GM18511 (cell line): ENCODE measurements around the gene CGREF1.
A peak's percentile ranks its signal among the peaks of the same experiment; 100 is the strongest.
"Not testable (repeated sequence)": the region's sequence is repeated elsewhere in the genome, so short reads cannot be mapped to it uniquely, and the experiment has no call there.

Experiments used
- ATAC-seq: cut with Tn5 transposase; IDR thresholded peaks from one replicate; pipeline ENCODE4 v1.9.1; 2021; ENCODE audit warnings: mild to moderate bottlenecking, moderate library complexity; ENCODE audit not compliant: unreplicated experiment

The CGREF1 gene

GRCh38 chr2:27077231-27077630 is 41.7 kb downstream of the CGREF1 start:
- no peak for ATAC-seq

GRCh38 chr2:27076323-27076722 is 42.6 kb downstream of the CGREF1 start:
- ATAC-seq, result no peak

GRCh38 chr2:27075566-27075871 is 43.4 kb downstream of the CGREF1 start:
- ATAC-seq, result not testable (repeated sequence)

DNA sequence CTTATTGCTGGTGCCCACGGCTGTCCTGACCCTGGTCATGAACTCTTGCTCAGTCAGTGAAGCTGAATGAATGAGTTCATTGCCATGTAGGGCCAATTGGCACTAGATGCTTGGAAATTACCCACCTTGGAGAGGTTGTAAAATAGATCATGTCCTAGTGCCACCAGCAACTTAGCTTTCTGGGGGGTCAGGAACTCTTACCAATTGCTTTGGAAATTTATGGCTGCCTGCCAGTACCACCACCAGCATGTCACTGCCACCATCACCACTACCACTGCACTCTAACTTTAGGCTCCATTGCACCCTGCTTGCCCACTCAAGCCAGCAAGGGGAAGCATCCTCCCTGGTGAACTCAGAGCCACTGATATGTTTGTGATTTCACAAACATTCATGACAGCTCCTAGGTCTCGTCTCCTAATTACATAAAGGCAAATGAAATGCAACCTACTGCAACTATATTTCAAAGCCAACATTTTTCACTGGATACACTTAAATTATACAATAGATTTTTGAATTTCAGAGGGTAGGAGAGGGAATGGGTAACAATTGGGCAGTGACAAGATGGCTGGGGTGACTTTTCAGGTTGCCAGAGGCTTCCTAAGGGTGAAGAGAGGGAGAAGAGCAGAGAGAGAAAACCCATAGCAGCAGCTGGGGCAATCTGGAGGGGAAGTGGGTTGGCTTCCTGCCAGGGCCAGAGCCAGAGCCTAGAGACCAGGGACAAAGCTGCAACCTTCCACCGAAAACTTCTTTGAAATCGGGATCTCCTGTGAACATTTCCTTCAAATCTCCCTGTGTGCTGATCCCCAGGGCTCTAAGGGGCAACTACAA is 44.0 kb downstream of the CGREF1 start:
- no peak for ATAC-seq

DNA sequence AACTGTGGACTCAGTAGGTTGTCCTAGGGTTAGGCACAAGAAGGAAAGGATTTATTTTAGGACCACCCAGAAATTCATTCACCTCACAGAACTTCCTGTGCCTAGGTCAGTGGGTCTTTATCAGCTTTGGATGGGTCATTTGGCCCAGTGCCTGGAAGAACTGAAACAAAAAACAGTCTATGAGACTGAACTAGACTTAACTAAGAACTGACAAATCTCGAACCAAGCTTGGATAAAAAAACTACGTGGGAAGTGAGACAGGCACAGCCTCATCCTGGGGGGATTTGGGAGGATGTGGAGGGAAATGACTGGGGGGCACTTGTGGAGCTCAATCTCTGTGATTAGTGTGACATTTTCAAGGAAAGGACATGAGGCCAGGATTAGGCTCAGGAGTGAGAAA is 45.1 kb downstream of the CGREF1 start:
- no peak for ATAC-seq

GRCh38 chr2:27072920-27073319 is 46.0 kb downstream of the CGREF1 start:
- ATAC-seq, result no peak

- peak; percentile 27 for ATAC-seq
Measured at GRCh38 chr2:27071990-27072830, 46.7 kb downstream of the CGREF1 start.

GRCh38 chr2:27071277-27071989 is 47.5 kb downstream of the CGREF1 start, which contains the start of gene OST4:
OST4 (minus strand) TSS chr2:27071654.
- peak; percentile 87 for ATAC-seq

GRCh38 chr2:27070653-27071276 is 48.2 kb downstream of the CGREF1 start:
- ATAC-seq, result peak; percentile 15

DNA sequence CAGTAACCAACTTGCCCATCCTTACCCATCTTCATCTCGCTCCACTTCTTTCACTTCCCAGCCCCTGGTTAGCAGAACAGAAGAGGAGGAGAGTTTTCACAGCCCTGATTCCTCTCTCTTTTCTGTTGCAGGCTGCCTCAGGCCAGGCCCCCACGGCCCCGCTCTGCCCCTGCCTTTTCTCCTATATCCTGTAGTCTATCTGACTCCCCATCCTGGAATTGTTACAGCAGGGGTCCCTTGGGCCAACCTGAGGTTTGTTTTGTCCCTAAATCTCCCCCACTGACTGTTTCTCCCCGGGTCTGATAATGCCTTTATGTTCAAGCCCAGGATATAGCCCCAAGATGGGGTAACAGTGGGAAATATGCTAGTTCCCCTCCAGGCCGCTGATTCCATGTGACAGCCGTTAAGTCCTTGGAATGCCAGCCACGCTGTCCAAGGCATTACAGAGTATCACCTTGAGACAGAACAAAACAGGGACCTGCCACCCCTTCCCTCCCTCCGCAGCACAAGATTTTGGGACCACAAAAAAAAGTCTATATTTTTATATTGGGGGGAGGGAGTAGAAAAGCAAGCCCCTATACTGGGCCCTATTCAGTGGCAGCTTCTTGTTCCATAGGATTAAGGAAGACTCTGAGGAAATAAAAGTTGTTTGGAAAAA is 48.8 kb downstream of the CGREF1 start:
- ATAC-seq, result no peak

DNA sequence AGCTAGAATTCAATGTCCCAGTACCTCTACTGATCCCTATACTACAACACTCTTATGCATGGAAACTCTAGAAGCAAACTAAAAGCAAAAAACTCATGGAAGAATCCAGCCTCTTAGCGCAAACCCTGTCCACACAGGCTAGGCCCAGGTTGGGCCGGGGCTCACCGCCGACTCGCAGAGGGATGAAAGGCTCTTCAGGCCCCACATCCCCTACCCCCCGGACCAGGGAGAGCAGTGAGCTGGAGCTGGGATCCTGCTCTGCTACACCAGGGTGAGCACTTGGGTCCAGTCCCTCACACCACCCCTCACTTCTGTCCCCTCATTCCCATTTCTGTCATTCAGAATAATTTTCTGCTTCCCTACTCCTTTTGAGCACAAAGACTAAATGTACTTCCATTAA is 49.5 kb downstream of the CGREF1 start:
- no peak for ATAC-seq

GRCh38 chr2:27067385-27067784 is 51.5 kb downstream of the CGREF1 start:
- ATAC-seq, result no peak

GRCh38 chr2:27065128-27065527 is 53.8 kb downstream of the CGREF1 start:
- ATAC-seq, result no peak

GRCh38 chr2:27060323-27060722 is 58.6 kb downstream of the CGREF1 start:
- ATAC-seq, result no peak

DNA sequence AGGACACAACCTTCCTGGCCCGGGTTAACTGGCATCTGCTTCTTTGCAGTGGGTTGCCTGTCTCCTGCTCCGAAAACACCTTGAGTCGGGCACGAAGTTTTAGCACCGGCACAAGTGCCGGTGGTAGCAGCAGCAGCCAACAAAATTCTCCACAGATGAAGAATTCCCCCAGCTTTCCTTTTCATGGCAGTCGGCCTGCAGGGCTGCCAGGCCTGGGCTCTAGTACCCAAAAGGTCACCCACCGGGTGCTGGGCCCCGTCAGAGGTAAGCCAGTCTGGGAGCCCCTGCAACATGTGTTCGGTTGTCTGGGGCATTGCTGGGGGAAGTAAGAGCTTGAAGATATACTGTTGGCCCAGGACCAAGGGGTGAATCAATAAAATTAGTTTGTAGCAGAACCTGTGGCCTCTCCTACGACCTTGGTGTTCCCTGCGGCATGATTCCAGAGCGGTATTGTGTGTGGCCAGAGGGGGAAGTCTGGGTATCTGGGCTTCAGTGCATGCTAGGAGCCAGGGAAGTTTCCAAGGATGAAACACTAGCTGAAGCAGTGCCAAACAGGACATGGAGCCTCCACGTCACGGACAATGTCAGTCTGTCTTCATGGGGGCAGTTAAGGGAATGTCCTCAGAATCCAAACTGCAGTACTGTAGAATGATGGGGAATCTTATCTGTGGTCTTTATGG is 59.6 kb downstream of the CGREF1 start:
- no peak for ATAC-seq

DNA sequence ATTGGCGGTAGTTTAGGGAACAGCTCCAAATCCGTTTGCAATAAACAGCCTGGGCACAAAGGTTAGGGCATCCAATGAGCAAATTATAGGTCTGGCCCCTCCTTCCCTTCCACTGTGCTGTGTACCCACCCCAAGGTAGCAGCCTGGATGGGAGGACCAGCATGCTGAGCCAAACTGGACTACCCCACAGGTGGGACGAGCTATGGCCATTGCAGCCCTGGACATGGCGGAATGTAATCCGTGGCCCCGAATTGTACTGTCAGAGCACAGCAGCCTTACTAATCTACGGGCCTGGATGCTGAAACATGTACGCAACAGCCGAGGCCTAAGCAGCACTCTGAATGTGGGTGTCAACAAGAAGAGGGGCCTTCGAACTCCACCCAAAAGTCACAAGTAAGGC is 60.7 kb downstream of the CGREF1 start:
- no peak for ATAC-seq

DNA sequence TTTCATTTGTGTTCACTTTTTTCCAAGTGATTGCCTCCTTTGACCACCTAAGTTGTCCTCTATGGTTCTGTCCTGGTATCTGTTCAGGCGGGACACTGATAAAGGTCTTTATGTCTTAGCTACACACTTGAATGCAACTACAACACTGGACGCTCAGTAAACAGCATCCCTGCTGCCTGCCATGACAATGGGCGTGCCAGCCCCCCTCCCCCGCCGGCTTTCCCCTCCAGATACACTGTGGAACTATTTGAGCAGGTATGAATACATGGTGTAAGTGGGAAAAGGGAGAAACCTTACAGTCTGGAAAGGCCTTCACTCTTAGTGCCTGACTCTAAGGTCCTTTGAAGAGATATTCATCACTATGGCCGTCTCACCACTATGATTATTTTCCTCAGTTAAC is 61.7 kb downstream of the CGREF1 start:
- ATAC-seq, result no peak

DNA sequence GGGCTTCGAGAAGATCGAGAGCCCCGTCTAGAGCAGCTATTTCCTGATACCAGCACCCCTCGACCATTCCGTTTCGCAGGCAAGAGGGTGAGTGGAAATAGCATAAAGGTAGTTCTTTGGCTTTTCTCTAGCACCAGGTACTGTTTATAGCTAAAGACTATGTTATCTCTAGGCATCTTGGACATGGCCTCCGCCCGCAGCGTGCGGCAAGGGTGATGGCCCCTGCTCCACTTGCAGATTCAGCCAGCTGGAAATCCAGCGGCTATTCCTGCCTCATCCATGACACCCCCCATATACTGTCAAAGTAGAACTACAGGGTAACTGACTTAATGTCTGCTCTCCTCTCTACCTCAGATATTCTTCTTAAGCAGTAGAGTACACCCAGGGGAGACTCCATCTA is 64.2 kb downstream of the CGREF1 start:
- ATAC-seq, result no peak

GRCh38 chr2:27053776-27054175 is 65.2 kb downstream of the CGREF1 start:
- ATAC-seq, result no peak

DNA sequence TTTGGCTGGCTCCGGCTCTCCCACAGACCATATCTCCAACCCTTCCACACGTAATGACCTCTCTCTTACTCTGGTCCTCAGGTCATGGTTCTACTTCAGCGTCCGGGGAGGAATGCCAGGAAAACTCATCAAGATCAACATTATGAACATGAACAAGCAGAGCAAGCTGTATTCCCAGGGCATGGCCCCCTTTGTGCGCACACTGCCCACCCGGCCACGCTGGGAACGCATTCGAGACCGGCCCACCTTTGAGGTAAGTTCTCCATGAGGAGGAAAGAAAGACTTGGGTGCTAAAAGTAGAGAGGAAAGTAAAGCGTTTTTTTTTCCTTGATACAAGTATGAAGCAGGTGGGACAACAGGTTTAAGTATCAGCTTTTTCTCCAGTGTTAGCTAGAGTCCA is 65.6 kb downstream of the CGREF1 start:
- no peak for ATAC-seq
